SW480 (cell line): ENCODE measurements around the gene TAF4.
"Not testable (repeated sequence)": the region's sequence is repeated elsewhere in the genome, so short reads cannot be mapped to it uniquely, and the experiment has no call there.

Experiments used
- DNase-seq: peaks from one replicate; pipeline ENCODE4 v3.0.0-alpha.2; 2016; ENCODE audit warnings: low spot score

The TAF4 gene

GRCh38 chr20:61976644-61977418 lies 88.8 kb downstream of the TAF4 start:
- no peak for DNase-seq

GRCh38 chr20:61976263-61976643 lies 89.4 kb downstream of the TAF4 start:
- no peak for DNase-seq

GRCh38 chr20:61975407-61976129 lies 90.1 kb downstream of the TAF4 start:
- no peak for DNase-seq

DNA sequence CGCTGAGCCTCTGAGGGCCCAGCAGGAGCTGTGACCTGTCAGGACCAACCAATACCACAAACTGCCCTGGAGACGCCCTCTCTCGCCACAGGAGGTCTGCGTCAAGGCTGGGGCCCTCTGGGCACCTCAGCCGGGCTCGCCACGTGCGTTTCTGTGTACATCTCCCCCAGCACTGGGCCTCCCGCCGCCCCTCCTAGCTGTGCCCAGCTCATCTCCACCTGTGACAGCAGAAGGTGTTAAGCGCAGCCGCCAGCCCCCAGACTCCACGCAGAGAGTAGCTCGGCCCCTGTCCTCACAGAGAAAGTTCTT lies 91.4 kb downstream of the TAF4 start:
- DNase-seq = no peak

- DNase-seq = no peak
Measured at GRCh38 chr20:61973515-61974356, 91.9 kb downstream of the TAF4 start.

- DNase-seq = no peak
Measured at GRCh38 chr20:61972636-61973508, 92.8 kb downstream of the TAF4 start.

GRCh38 chr20:61971595-61971994 lies 94.1 kb downstream of the TAF4 start:
- not testable (repeated sequence) for DNase-seq

DNA sequence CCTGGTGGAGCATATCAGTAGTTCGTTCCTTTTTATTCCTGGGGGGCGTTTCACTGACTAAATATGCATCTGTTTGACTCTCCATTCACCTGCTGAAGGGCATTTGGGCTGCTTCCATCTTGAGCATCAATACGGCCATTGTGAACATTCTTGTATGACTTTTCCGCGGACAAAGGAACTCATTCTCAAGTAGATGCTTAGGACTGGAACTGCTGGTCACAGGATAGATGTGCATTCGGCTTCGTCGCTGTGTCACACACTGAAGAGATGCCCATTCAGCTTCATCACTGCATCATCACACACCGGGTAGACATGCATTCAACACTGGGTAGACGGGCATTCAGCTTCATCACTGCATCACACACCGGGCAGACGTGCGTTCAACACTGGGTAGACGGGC lies 95.3 kb downstream of the TAF4 start:
- no peak for DNase-seq

DNA sequence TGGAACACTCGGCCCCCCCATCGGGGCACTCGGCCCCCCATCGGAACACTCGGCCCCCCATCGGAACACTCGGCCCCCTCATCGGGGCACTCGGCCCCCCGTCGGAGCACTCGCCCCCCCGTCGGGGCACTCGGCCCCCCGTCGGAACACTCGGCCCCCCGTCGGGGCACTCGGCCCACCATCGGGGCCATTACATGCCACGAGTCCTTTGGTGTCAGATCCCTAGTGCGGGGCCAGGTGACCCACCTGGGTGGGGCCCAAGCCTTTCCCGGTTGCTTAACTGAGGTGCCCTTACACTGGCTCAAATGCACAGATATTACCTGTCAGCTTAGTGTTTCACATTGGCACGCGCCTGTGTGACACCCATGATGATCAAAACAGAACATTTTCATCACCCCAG lies 95.9 kb downstream of the TAF4 start:
- no peak for DNase-seq

- DNase-seq = no peak
Measured at GRCh38 chr20:61968932-61969331, 96.7 kb downstream of the TAF4 start.

DNA sequence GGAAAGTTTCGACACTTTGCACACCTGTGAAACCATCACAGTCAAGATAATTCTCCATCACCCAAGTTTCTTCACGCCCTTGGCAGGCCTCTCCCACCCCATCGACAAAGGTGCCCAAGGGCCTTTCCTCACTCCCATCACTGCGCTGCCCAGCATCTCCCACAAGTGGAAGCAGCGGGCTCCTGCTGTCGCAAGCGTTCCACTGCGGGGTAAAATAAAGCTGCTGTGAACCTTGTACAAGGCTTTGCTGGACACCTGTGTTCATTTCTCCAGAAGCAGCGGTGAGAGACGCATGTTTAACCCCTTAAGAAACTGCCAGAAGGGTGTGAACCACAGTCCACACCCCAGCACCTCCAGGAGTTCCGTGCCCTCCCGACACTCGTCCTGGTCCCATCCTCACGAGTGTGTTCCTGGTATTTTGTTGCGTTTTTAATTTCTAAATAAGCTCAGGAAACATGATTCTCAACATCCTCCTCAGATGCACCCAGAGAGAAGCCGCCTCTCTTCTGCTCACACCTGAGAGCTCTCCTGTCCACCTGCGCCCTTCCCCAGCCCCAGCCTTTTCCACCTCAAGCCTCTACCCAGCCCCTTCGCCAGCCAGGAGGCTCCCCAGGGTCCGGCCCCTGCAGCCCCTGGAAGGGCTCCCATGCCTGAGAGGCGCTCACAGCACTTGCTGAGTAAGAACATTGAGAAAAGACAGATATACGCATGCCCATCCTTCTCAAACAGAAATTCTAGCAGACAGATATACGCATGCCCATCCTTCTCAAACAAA lies 97.5 kb downstream of the TAF4 start:
- no peak for DNase-seq

- DNase-seq = no peak
Measured at GRCh38 chr20:61967300-61967699, 98.4 kb downstream of the TAF4 start.

GRCh38 chr20:61966492-61967244 lies 99.0 kb downstream of the TAF4 start:
- DNase-seq = no peak

DNA sequence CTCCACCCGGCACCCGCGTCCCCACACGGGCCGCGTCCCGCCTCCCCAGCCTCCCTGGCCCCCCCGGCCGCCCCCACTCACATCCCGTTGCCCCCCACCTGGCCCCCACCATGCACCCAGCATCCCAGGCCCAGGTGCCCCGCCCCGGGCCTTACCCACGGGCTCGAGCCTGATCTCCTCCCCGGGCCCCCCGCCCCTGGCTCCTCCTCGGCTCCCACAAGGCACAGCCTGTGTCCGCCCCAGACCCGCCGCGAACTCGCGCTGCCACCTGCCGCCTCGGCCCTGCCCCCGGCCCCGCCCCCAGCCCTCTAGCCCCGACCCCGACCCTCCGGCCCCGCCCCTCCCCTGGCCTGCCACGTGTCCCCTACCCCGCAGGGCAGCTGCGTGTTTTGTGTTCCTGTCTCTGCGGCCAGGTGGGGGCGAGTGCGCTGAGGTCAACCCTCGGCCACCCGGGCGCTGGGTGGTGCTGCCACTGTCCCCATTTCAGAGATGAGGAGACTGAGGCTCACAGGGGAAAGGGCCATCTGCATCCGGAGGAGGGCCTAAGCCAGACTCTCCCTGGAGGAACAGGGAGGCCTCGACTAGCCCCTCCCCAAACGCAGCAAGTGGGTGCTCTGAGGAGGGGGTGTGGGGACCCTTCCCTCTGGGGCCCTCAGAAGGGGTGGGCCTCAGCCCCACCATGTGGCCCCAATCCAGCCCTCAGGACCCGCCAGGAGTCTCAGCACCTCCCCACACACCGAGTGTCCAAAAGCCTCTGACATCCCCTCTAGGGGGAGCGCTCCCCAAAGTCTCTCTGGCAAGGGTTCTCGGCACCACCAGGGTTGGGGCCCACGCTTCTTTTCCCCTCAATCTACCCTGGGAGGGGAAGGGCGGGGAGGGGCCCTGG lies 99.8 kb downstream of the TAF4 start:
- DNase-seq = no peak

- no peak for DNase-seq
Measured at GRCh38 chr20:61964675-61965605, 100.7 kb downstream of the TAF4 start.

DNA sequence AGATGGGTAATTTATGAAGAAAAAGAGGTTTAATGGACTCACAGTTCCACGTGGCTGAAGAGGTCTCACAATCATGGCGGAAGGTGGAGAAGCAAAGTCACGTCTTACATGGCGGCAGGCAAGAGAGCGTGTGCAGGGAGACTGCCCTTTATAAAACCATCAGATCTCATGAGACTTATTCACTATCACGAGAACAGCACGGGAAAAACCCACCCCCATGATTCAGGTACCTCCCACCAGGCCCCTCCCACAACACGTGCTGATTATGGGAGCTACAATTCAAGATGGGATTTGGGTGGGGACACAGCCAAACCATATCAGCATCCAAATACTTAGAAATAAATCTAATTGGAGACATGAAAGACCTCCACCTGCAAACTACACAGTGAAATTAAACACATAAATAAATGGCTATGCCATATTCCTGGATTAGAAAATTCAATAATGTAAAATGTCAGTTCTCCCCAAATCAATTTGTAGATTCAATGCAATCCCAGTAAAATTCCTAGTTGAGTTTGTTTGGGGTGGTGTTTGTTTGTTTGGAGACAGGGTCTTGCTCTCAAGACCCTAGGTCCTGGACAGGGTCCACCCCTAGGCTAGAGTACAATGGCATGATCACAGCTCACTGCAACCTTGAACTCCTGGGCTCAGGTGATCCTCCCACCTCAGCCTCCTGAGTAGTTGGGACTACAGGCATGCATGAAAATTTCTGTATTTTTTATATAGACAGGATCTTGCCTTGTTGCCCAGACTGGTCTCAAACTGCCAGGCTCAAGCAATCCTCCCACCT lies 101.6 kb downstream of the TAF4 start:
- DNase-seq = no peak

DNA sequence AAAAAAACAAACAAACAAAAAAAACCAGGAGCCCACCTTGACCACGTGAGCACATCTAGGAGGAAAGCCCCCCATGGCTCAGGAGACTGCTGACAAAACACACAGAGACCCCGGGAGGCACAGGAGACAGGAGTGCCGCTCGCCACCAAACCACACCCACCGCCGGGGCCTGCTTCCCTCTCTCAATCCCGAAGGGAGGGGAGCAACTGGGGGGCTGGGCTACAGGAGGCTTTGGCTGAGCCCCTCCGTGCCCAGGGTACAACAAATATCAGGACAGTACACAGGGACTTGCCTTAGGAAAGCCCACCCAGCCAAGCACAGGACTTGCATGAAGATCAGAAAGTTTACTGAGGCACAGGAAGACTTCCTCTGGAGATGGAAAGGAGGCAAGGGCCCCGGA lies 102.5 kb downstream of the TAF4 start:
- DNase-seq = no peak
